ENCODE measurements around the gene PLOD1. TPM values are rescaled to one million over a fixed set of nuclear protein-coding genes. Genes with fewer than 3 reads are reported as not detected.

Gene PLOD1
- 100 to 1,000 TPM in 1 of 4 donors, 10 to 100 TPM in 3; 14.6 to 324 (median 55.8) TPM for total RNA-seq

GRCh38 chr1:11934302-11935056, at the start of gene PLOD1:
Gene PLOD1 (plus strand): TSS chr1:11934717. CDS start chr1:11934780, 63 bp downstream.
- Histone ChIP-seq H3K27me3 (no peaks in the 10 kb centered on the region), H3K4me1 (peaks cover 4 to 18% of the 10 kb centered on the region in 2 donors), H3K36me3 (no peaks in the 10 kb centered on the region), H3K9me3 (no peaks in the 10 kb centered on the region), H3K27ac (peak within 1 kb of the TSS; percentile 86 to 90), H3K4me3 (peak within 1 kb of the TSS; percentile 61 to 82)
- DNase-seq = peak; percentile 91 to 93
- no peak for TF ChIP-seq CTCF (IDR thresholded peaks at IDR 0.05)
- peak; percentile 69 to 74 for TF ChIP-seq POLR2A (IDR thresholded peaks at IDR 0.05)
- intact Hi-C loops (cut with DNase I; ENCODE audit: low total_unique reads) = no loop called here

- intact Hi-C loops (cut with DNase I; ENCODE audit: low total_unique reads) = no loop called here
- Histone ChIP-seq H3K9me3 (no peaks in the 10 kb centered on the region), H3K4me3 (no peak overlapping the region), H3K27me3 (no peaks in the 10 kb centered on the region), H3K27ac (no peak overlapping the region), H3K4me1 (no peaks in the 10 kb centered on the region), H3K36me3 (no peaks in the 10 kb centered on the region)
- DNase-seq = no peak
- TF ChIP-seq CTCF (IDR thresholded peaks at IDR 0.05) = no peak
- no peak for TF ChIP-seq POLR2A (IDR thresholded peaks at IDR 0.05)
Observed at GRCh38 chr1:11885916-11886315, 48.6 kb upstream of the PLOD1 start.

GRCh38 chr1:11886986-11887665, 47.4 kb upstream of the PLOD1 start:
- intact Hi-C loops (cut with DNase I; ENCODE audit: low total_unique reads) = no loop called here
- no peak for DNase-seq
- H3K27ac ChIP-seq = no peak overlapping the region
- no peaks in the 10 kb centered on the region for H3K36me3 ChIP-seq
- H3K9me3 ChIP-seq = no peaks in the 10 kb centered on the region
- no peaks in the 10 kb centered on the region for H3K27me3 ChIP-seq
- TF ChIP-seq POLR2A (IDR thresholded peaks at IDR 0.05) (no peak), CTCF (IDR thresholded peaks at IDR 0.05) (no peak)
- H3K4me3 ChIP-seq = no peak overlapping the region
- no peaks in the 10 kb centered on the region for H3K4me1 ChIP-seq

DNA sequence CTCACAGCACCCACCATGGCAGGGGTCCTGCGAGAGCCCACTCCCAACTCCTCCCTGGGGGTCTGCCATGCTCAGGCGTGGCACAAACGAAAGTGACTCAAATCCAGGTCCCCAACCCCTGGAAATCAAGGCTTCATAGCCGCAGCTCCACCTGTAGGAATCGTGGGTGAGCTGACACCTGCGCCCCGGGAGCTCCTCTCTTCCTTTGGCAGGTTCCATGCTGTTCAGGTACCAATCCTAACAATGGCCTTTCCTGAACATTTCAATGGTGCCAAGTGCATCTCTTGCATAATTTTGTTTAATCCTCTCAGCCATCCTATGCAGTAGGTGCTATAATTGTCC, 46.9 kb upstream of the PLOD1 start:
- no peaks in the 10 kb centered on the region for H3K36me3 ChIP-seq
- no peaks in the 10 kb centered on the region for H3K9me3 ChIP-seq
- no peak overlapping the region for H3K27ac ChIP-seq
- no peaks in the 10 kb centered on the region for H3K27me3 ChIP-seq
- TF ChIP-seq POLR2A (IDR thresholded peaks at IDR 0.05) (no peak), CTCF (IDR thresholded peaks at IDR 0.05) (no peak)
- intact Hi-C loops (cut with DNase I; ENCODE audit: low total_unique reads) = no loop called here
- DNase-seq = no peak
- no peaks in the 10 kb centered on the region for H3K4me1 ChIP-seq
- H3K4me3 ChIP-seq = no peak overlapping the region

- H3K9me3 ChIP-seq = no peaks in the 10 kb centered on the region
- intact Hi-C loops (cut with DNase I; ENCODE audit: low total_unique reads) = no loop called here
- H3K27me3 ChIP-seq = no peaks in the 10 kb centered on the region
- no peaks in the 10 kb centered on the region for H3K4me1 ChIP-seq
- DNase-seq = no peak
- H3K4me3 ChIP-seq = no peak overlapping the region
- H3K36me3 ChIP-seq = no peaks in the 10 kb centered on the region
- no peak overlapping the region for H3K27ac ChIP-seq
- TF ChIP-seq POLR2A (IDR thresholded peaks at IDR 0.05) (no peak), CTCF (IDR thresholded peaks at IDR 0.05) (no peak)
Observed at GRCh38 chr1:11888206-11888876, 46.2 kb upstream of the PLOD1 start.

Measured in uterus (tissue), 4 donors.